Measurements from ENCODE around the gene TMEM183A. TPM values are rescaled to one million over a fixed set of nuclear protein-coding genes. Genes with fewer than 3 reads are reported as not detected.

Gene TMEM183A
- total RNA-seq, 4 donors from 2014 or later, result 69.0 to 93.9 (median 87.6) TPM

GRCh38 chr1:203036135-203036534, 29.0 kb downstream of the TMEM183A start:
- 58% methylated on average over 4 of the region's 4 CpGs for WGBS
- no peaks in the 10 kb centered on the region for H3K36me3 ChIP-seq
- intact Hi-C loops (cut with DNase I), result loop anchor here (5.0 kb wide), 1 partner anchor 91 kb away; the partner anchor contains the start of gene ADORA1
- peaks cover 21 to 47% (median 27%) of the 10 kb centered on the region in 4 donors for H3K4me1 ChIP-seq
- no peak overlapping the region for H3K27ac ChIP-seq (replicated peaks in 1 of 4)
- TF ChIP-seq POLR2AphosphoS5 (IDR thresholded peaks at IDR 0.05), result no peak
- TF ChIP-seq EP300 (IDR thresholded peaks at IDR 0.05), result no peak
- TF ChIP-seq POLR2A (IDR thresholded peaks at IDR 0.05; ENCODE audit: low read depth), result no peak
- TF ChIP-seq CTCF (IDR thresholded peaks at IDR 0.05), result no peak
- H3K4me3 ChIP-seq, result no peak overlapping the region
- no peaks in the 10 kb centered on the region for H3K27me3 ChIP-seq
- H3K9me3 ChIP-seq, result no peaks in the 10 kb centered on the region
- DNase-seq (ENCODE audit: extremely low spot score), result no peak

DNA sequence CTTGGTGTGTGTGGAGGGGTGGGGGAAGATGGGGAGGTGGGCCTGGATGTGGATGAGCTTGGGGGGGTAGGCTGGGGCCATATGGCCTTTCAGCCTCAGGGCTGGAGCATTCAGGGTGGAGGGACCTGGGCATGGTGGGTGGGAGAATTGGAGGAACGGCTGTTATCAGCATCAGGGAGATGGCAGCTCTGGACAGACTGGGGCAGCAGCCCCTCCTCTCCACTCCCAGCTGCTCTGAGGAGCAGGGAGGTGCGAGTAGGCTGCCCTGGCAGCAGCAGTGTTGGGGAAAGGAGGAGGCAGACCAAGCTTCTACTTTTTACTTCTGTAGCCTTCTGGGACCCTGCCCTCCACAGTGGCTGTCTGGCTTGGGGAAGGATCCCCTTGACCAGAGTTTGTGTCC, 29.4 kb downstream of the TMEM183A start:
- TF ChIP-seq EP300 (IDR thresholded peaks at IDR 0.05) (no peak), POLR2A (IDR thresholded peaks at IDR 0.05; ENCODE audit: low read depth) (no peak), CTCF (IDR thresholded peaks at IDR 0.05) (no peak), POLR2AphosphoS5 (IDR thresholded peaks at IDR 0.05) (no peak)
- Histone ChIP-seq H3K27ac (replicated peaks in 1 of 4) (no peak overlapping the region), H3K36me3 (no peaks in the 10 kb centered on the region), H3K4me3 (no peak overlapping the region), H3K4me1 (peaks cover 21 to 47% (median 27%) of the 10 kb centered on the region in 4 donors), H3K9me3 (no peaks in the 10 kb centered on the region), H3K27me3 (no peaks in the 10 kb centered on the region)
- DNase-seq (ENCODE audit: extremely low spot score), result no peak
- 69% methylated on average over 2 of the region's 2 CpGs for WGBS
- intact Hi-C loops (cut with DNase I), result loop anchor here (5.0 kb wide), 1 partner anchor 91 kb away; the partner anchor contains the start of gene ADORA1

DNA sequence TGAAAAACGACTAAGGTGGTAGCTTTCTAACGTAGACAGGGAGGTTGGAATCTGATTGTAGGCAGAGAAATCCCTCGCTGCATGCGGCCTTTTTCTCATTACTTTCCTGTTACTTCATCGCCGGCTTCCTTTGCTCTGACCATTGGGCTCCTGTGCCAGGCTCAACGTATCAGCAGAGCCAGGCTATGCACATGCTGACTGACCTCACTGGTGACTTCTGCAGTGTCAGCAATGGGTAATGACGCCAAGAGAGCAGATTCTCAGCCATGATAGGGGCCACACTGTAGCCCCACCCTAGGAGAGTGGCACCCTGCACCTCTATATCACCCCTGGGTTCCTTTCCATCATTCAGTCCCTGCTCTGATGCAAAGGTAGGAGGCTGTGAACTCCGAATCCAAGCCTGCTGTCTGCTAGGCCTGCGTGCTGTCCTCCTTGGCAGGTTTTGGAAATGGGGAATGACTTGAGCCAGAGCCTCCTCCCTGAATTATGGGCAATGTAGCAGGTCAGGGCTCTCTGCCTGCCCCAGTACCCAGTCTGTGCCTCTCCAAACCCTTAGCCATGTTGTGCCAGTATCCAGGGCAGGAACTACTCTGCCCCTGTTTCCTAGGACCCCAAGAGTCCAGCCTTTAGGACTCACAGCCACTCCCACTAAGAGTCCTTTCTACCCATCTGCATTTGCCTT, 30.5 kb downstream of the TMEM183A start:
- H3K9me3 ChIP-seq, result no peaks in the 10 kb centered on the region
- H3K4me3 ChIP-seq, result no peak overlapping the region
- peaks cover 21 to 47% (median 27%) of the 10 kb centered on the region in 4 donors for H3K4me1 ChIP-seq
- intact Hi-C loops (cut with DNase I), result loop anchor here (5.0 kb wide), 1 partner anchor 90 kb away; the partner anchor contains the start of gene ADORA1
- no peak for DNase-seq (ENCODE audit: extremely low spot score)
- no peaks in the 10 kb centered on the region for H3K36me3 ChIP-seq
- H3K27ac ChIP-seq (replicated peaks in 1 of 4), result peak overlapping the region; percentile 47 to 76 (median 68)
- TF ChIP-seq POLR2AphosphoS5 (IDR thresholded peaks at IDR 0.05), result no peak
- TF ChIP-seq CTCF (IDR thresholded peaks at IDR 0.05), result no peak
- no peak for TF ChIP-seq POLR2A (IDR thresholded peaks at IDR 0.05; ENCODE audit: low read depth)
- TF ChIP-seq EP300 (IDR thresholded peaks at IDR 0.05), result no peak
- H3K27me3 ChIP-seq, result no peaks in the 10 kb centered on the region
- WGBS, result 76% methylated on average over 10 of the region's 10 CpGs

GRCh38 chr1:203038217-203038741, 31.1 kb downstream of the TMEM183A start:
- intact Hi-C loops (cut with DNase I), result loop anchor here (5.0 kb wide), 1 partner anchor 89 kb away; the partner anchor contains the start of gene ADORA1
- Histone ChIP-seq H3K4me3 (no peak overlapping the region), H3K27me3 (no peaks in the 10 kb centered on the region), H3K36me3 (no peaks in the 10 kb centered on the region), H3K9me3 (no peaks in the 10 kb centered on the region), H3K4me1 (peaks cover 21 to 47% (median 27%) of the 10 kb centered on the region in 4 donors), H3K27ac (replicated peaks in 1 of 4) (peak overlapping the region; percentile 47 to 76 (median 68))
- DNase-seq (ENCODE audit: extremely low spot score), result no peak
- TF ChIP-seq CTCF (IDR thresholded peaks at IDR 0.05), result no peak
- peak; percentile 49 to 64 for TF ChIP-seq POLR2AphosphoS5 (IDR thresholded peaks at IDR 0.05)
- 33% methylated on average over 8 of the region's 9 CpGs for WGBS

Data from esophagus muscularis mucosa (tissue), 4 donors.